Measurements from ENCODE around the gene USP28. TPM values are rescaled to one million over a fixed set of nuclear protein-coding genes. Genes with fewer than 3 reads are reported as not detected.

The USP28 gene
- total RNA-seq, 1 experiment from 2014 or later: 88.4 TPM

Other genes with a start within 250 kb of the USP28 start
- gene TMPRSS5, start 169.3 kb downstream of the USP28 start, total RNA-seq (2014; rRNA removed; shearing (Covaris generic)): 0.21 and 0.44 TPM in 2 replicates
- 28.1 and 29.1 TPM in 2 replicates for gene ZW10, start 101.9 kb downstream of the USP28 start, total RNA-seq (2014; rRNA removed; shearing (Covaris generic))
- gene CLDN25, start 95.8 kb downstream of the USP28 start, total RNA-seq (2014; rRNA removed; shearing (Covaris generic)): not detected in 2 replicates
- gene HTR3B, start 29.2 kb upstream of the USP28 start, total RNA-seq (2014; rRNA removed; shearing (Covaris generic)): not detected in 2 replicates
- gene HTR3A, start 99.5 kb upstream of the USP28 start, total RNA-seq (2014; rRNA removed; shearing (Covaris generic)): 2.0 and 5.4 TPM in 2 replicates
- not detected in 2 replicates for gene ZBTB16, start 184.1 kb upstream of the USP28 start, total RNA-seq (2014; rRNA removed; shearing (Covaris generic))

Measured in H7 (cell line).